ENCODE measurements around the gene BPIFB6. TPM values are rescaled to one million over a fixed set of nuclear protein-coding genes. Genes with fewer than 3 reads are reported as not detected.

The BPIFB6 gene
- total RNA-seq, 2 donors from 2014 or later, result not detected

DNA sequence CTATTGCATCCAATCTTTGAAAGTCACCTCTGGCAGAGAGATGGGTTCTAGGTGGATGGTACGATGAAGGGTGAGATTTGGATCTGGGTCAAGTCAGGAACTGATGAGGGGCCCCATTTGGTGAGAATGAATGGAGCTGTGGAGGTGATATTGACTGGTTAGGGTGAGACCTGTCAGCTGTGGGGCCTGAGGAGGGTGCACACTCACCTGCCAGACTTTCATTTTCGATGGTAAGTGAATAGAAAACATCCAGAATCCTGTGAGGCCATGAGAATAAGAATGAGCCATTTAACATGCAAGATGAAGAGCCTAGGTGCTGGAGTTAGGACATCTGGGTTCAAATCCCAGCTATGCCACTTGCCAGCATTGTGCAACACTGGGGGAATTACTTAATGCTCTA lies 34.0 kb upstream of the BPIFB6 start:
- DNase-seq, result no peak
- no peak for TF ChIP-seq CTCF (IDR thresholded peaks at IDR 0.05)

GRCh38 chr20:32999603-33000250 lies 31.7 kb upstream of the BPIFB6 start:
- H3K9me3 ChIP-seq, result no peaks in the 10 kb centered on the region
- no peak for TF ChIP-seq CTCF (IDR thresholded peaks at IDR 0.05)
- intact Hi-C loops (cut with DNase I), result loop anchor here (10.0 kb wide), 1 partner anchor 205 kb away; no protein-coding TSS in a partner anchor
- H3K4me3 ChIP-seq, result no peak overlapping the region
- H3K4me1 ChIP-seq, result no peaks in the 10 kb centered on the region
- H3K27me3 ChIP-seq, result no peaks in the 10 kb centered on the region
- H3K9ac ChIP-seq (ENCODE audit: low read depth in 2 of 2, low read length in 2 of 2), result no peak overlapping the region
- no peaks in the 10 kb centered on the region for H3K36me3 ChIP-seq
- no peak for DNase-seq
- H3K27ac ChIP-seq, result no peak overlapping the region

More for the DNA sequence above, 34.0 kb upstream of the BPIFB6 start:
- Histone ChIP-seq H3K9ac (ENCODE audit: low read depth in 2 of 2, low read length in 2 of 2) (no peak overlapping the region), H3K27ac (no peak overlapping the region), H3K4me3 (no peak overlapping the region), H3K9me3 (no peaks in the 10 kb centered on the region), H3K27me3 (no peaks in the 10 kb centered on the region), H3K4me1 (no peaks in the 10 kb centered on the region), H3K36me3 (no peaks in the 10 kb centered on the region)
- intact Hi-C loops (cut with DNase I), result no loop called here

DNA sequence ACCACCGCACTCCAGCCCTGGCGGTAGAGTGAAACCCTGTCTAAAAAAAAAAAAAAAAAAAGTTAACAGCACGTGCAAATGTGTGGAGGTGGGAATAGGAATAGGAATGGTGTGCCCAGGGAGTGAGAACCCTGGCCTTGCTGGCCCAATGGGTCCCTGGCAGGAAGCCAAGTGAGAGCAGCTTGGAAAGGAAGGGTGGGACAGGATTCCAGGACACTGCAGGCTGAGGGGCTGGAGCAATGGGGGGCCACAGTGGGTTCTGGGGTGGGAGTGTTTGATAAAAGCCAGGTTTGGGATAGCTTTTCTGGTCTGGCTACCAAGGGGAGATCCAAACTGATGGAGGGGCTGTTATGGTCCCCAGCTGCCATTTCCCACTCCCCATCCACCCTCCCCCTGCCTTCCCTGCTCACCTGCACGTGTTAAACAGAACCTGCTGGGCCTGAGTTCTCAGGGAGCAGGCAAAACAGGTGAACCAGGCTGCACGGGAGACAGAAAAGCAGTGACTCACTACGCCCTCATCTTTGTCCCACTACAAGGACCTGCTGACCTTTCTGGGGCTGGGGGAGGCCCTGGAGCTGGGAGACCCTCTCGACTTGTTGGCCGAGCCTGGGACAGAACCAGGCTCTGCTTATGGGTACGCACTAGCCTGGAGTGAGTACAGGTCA lies 30.5 kb upstream of the BPIFB6 start:
- no peaks in the 10 kb centered on the region for H3K4me1 ChIP-seq
- intact Hi-C loops (cut with DNase I), result loop anchor here (10.0 kb wide), 1 partner anchor 206 kb away; no protein-coding TSS in a partner anchor
- H3K36me3 ChIP-seq, result no peaks in the 10 kb centered on the region
- H3K9ac ChIP-seq (ENCODE audit: low read depth in 2 of 2, low read length in 2 of 2), result no peak overlapping the region
- H3K9me3 ChIP-seq, result no peaks in the 10 kb centered on the region
- DNase-seq, result no peak
- H3K4me3 ChIP-seq, result no peak overlapping the region
- H3K27me3 ChIP-seq, result no peaks in the 10 kb centered on the region
- TF ChIP-seq CTCF (IDR thresholded peaks at IDR 0.05), result no peak
- no peak overlapping the region for H3K27ac ChIP-seq

GRCh38 chr20:33002087-33002808 lies 29.2 kb upstream of the BPIFB6 start:
- no peaks in the 10 kb centered on the region for H3K4me1 ChIP-seq
- no peaks in the 10 kb centered on the region for H3K36me3 ChIP-seq
- H3K9me3 ChIP-seq, result no peaks in the 10 kb centered on the region
- H3K4me3 ChIP-seq, result no peak overlapping the region
- no peaks in the 10 kb centered on the region for H3K27me3 ChIP-seq
- no peak overlapping the region for H3K9ac ChIP-seq (ENCODE audit: low read depth in 2 of 2, low read length in 2 of 2)
- no peak for DNase-seq
- no peak for TF ChIP-seq CTCF (IDR thresholded peaks at IDR 0.05)
- intact Hi-C loops (cut with DNase I), result loop anchor here (10.0 kb wide), 1 partner anchor 207 kb away; no protein-coding TSS in a partner anchor
- H3K27ac ChIP-seq, result no peak overlapping the region

DNA sequence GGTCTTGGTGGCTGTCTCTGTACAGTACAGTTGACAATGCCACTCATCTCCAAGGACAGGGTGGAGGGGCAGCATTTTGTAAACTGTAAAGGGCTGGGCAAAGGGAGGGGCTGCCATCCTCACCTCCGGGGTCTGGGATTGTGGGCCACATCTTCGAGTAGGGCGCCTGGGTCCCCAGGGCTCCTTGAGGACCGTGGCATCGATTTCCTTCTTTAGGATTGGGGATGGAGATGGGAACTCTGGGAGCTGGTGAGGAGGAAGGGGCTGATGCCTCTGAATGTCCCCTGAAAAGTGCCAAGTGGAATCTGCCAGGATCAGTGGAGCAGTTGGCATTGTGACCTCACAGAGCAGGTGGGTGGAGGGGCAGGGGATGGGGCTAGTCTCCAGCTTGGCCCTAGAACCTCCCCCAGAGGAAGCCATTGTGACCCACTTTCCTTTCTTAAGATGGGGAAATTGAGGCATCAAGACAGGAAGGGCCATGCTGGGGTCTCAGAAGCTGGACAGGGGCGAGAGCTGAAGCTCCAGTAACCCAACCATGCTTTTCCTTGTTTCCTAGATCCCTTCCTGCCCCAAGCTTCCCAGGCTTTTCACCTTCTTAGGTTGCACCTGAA lies 27.2 kb upstream of the BPIFB6 start, which contains the start of gene SUN5:
SUN5 (minus strand) TSS at position 293 of the 611 bp plus-strand sequence; CDS start at position 200, 93 bp downstream.
- no peaks in the 10 kb centered on the region for H3K9me3 ChIP-seq
- H3K27ac ChIP-seq, result no peak within 1 kb of the TSS
- H3K9ac ChIP-seq (ENCODE audit: low read depth in 2 of 2, low read length in 2 of 2), result no peak within 1 kb of the TSS
- DNase-seq, result no peak
- H3K4me1 ChIP-seq, result no peaks in the 10 kb centered on the region
- intact Hi-C loops (cut with DNase I), result loop anchor here (10.0 kb wide), 1 partner anchor 209 kb away; no protein-coding TSS in a partner anchor
- H3K27me3 ChIP-seq, result no peaks in the 10 kb centered on the region
- H3K4me3 ChIP-seq, result no peak within 1 kb of the TSS
- no peak for TF ChIP-seq CTCF (IDR thresholded peaks at IDR 0.05)
- no peaks in the 10 kb centered on the region for H3K36me3 ChIP-seq
